Liver (tissue), 9 donors: ENCODE data around the gene SEC31A. TPM values are rescaled to one million over a fixed set of nuclear protein-coding genes. Genes with fewer than 3 reads are reported as not detected.

ENCODE experiments used
- DNase-seq: peaks from one replicate; pipeline ENCODE4 v3.0.0-alpha.2; 2017; ENCODE audit warnings: low spot score
- H3K27ac ChIP-seq, 2 donors: one replicate each; pipeline ENCODE4 v1.7.0; 2013; ENCODE audit warnings: inconsistent platforms in 2 of 2, low read length in 2 of 2, control low read depth in 1 of 2, low read depth in 1 of 2, mild to moderate bottlenecking in 1 of 2
- H3K27me3 ChIP-seq, 4 donors: one replicate each; pipeline versions ENCODE4 v1.6.1 to v1.7.0; 2013; ENCODE audit warnings: low read length in 3 of 4, inconsistent platforms in 1 of 4, mild to moderate bottlenecking in 1 of 4, moderate library complexity in 1 of 4; ENCODE audit not compliant: control insufficient read depth in 4 of 4, insufficient read depth in 4 of 4
- H3K36me3 ChIP-seq, 4 donors: one replicate each; pipeline versions ENCODE4 v1.6.1 to v1.7.0; 2013; ENCODE audit warnings: low read length in 3 of 4, mild to moderate bottlenecking in 3 of 4, low read depth in 1 of 4, moderate library complexity in 1 of 4; ENCODE audit not compliant: control insufficient read depth in 4 of 4, insufficient read depth in 3 of 4
- H3K4me1 ChIP-seq, 4 donors: one replicate each; pipeline versions ENCODE4 v1.6.1 to v1.7.0; 2013; ENCODE audit warnings: low read length in 3 of 4, mild to moderate bottlenecking in 3 of 4, moderate library complexity in 1 of 4; ENCODE audit not compliant: control insufficient read depth in 4 of 4, insufficient read depth in 4 of 4
- H3K4me3 ChIP-seq, 3 donors: one replicate each; pipeline versions ENCODE4 v1.6.1 to v1.7.0; 2013; ENCODE audit warnings: low read length in 3 of 3, control low read depth in 1 of 3, low read depth in 1 of 3, mild to moderate bottlenecking in 1 of 3
- H3K9ac ChIP-seq, 2 donors: one replicate each; pipeline ENCODE4 v1.7.0; 2013; ENCODE audit warnings: low read length in 2 of 2, mild to moderate bottlenecking in 2 of 2, moderate library complexity in 2 of 2, control low read depth in 1 of 2, low read depth in 1 of 2
- H3K9me3 ChIP-seq, 4 donors: one replicate each; pipeline versions ENCODE4 v1.6.1 to v1.7.0; 2013; ENCODE audit warnings: low read length in 3 of 4; ENCODE audit not compliant: control insufficient read depth in 4 of 4
- CTCF ChIP-seq: fragments of 150-350 bp; IDR thresholded peaks from 2 replicates; pipeline ENCODE4 v1.5.1; 2017; ENCODE audit warnings: improper control_type of control experiment, low read depth, low read length; ENCODE audit not compliant: missing input control
- EGR1 ChIP-seq, 2 donors: IDR thresholded peaks; 2 replicates each; pipeline ENCODE4 v1.6.1; 2016 to 2018; ENCODE audit warnings: antibody characterized with exemption in 2 of 2, low read depth in 2 of 2
- FOXA1 ChIP-seq: IDR thresholded peaks from 2 replicates; pipeline ENCODE4 v1.6.1; 2016; ENCODE audit warnings: antibody characterized with exemption
- FOXA2 ChIP-seq: IDR thresholded peaks from 2 replicates; pipeline ENCODE4 v1.6.1; 2016; ENCODE audit warnings: antibody characterized with exemption
- GABPA ChIP-seq, 2 donors: IDR thresholded peaks in 1 of 2; conservative IDR thresholded peaks in 1 of 2; 2 replicates each; pipeline ENCODE4 v1.6.1; 2016; ENCODE audit warnings: antibody characterized with exemption in 2 of 2, mild to moderate bottlenecking in 1 of 2, moderate library complexity in 1 of 2
- HNF4A ChIP-seq, 2 donors: conservative IDR thresholded peaks; 2 replicates each; pipeline ENCODE4 v1.6.1; 2016; ENCODE audit warnings: antibody characterized with exemption in 2 of 2, mild to moderate bottlenecking in 2 of 2
- HNF4G ChIP-seq: IDR thresholded peaks from 2 replicates; pipeline ENCODE4 v1.6.1; 2016; ENCODE audit warnings: antibody characterized with exemption
- JUND ChIP-seq, 2 donors: IDR thresholded peaks; 2 replicates each; pipeline ENCODE4 v1.6.1; 2016; ENCODE audit warnings: antibody characterized with exemption in 2 of 2
- NR2F2 ChIP-seq: IDR thresholded peaks from 2 replicates; pipeline ENCODE4 v1.6.1; 2016; ENCODE audit warnings: antibody characterized with exemption
- RAD21 ChIP-seq, 2 donors: IDR thresholded peaks; 2 replicates each; pipeline ENCODE4 v1.6.1; 2016; ENCODE audit warnings: antibody characterized with exemption in 2 of 2, mild to moderate bottlenecking in 2 of 2
- RXRA ChIP-seq, 2 donors: IDR thresholded peaks; 2 replicates each; pipeline ENCODE4 v1.6.1; 2017 to 2018; ENCODE audit warnings: antibody characterized with exemption in 2 of 2, mild to moderate bottlenecking in 1 of 2
- SP1 ChIP-seq: IDR thresholded peaks from 2 replicates; pipeline ENCODE4 v1.6.1; 2018; ENCODE audit warnings: antibody characterized with exemption, mild to moderate bottlenecking
- TAF1 ChIP-seq: conservative IDR thresholded peaks from 2 replicates; pipeline ENCODE4 v1.6.1; 2016; ENCODE audit warnings: antibody characterized with exemption, mild to moderate bottlenecking
- YY1 ChIP-seq: IDR thresholded peaks from 2 replicates; pipeline ENCODE4 v1.6.1; 2016; ENCODE audit warnings: antibody characterized with exemption, mild to moderate bottlenecking
- ZBTB33 ChIP-seq: IDR thresholded peaks from 2 replicates; pipeline ENCODE4 v1.6.1; 2016; ENCODE audit warnings: antibody characterized with exemption
- WGBS: extraction: QIAGEN DNeasy Blood & Tissue Kit; methylation state at CpG from one replicate; pipeline ENCODE4 v1.1.7; 2013; 5-methylcytosine and 5-hydroxymethylcytosine counted together
- polyA plus RNA-seq, 2 donors: library from polyadenylated mRNA; stranded (reverse) in 1 of 2; unstranded in 1 of 2; fragments of 200-250 nt in 1 of 2; fragments of >200 nt in 1 of 2; fragmentation: Nextera tagmentation in 1 of 2; extraction: Ambion mirVana in 1 of 2; gene quantifications; one replicate each; pipeline versions ENCODE4 v1.2.1 to v1.2.3, GENCODE V29; 2013 to 2015
- total RNA-seq, 2 donors: library from RNA; depleted of rRNA; stranded (reverse); fragments of >200 nt; gene quantifications; one replicate each; pipeline ENCODE4 v1.2.3, GENCODE V29; 2014
- TF ChIP-seq, protein P1 (sequence below): IDR thresholded peaks from 2 replicates; pipeline ENCODE4 v1.6.1; 2016; ENCODE audit warnings: antibody characterized with exemption
- TF ChIP-seq, protein P2 (sequence below): IDR thresholded peaks from 2 replicates; pipeline ENCODE4 v1.6.1; 2016; ENCODE audit warnings: antibody characterized with exemption, mild to moderate bottlenecking
- TF ChIP-seq, protein P3 (sequence below): IDR thresholded peaks from 2 replicates; pipeline ENCODE4 v1.6.1; 2016; ENCODE audit warnings: antibody characterized with exemption
- donor health status: healthy.
- donor health status: healthy.
- donor health status: healthy.
- donor health status: healthy.
- donor health status: healthy.

Gene SEC31A
- total and polyA plus RNA-seq, 4 donors = 79.9 to 204 (median 88.9) TPM

DNA sequence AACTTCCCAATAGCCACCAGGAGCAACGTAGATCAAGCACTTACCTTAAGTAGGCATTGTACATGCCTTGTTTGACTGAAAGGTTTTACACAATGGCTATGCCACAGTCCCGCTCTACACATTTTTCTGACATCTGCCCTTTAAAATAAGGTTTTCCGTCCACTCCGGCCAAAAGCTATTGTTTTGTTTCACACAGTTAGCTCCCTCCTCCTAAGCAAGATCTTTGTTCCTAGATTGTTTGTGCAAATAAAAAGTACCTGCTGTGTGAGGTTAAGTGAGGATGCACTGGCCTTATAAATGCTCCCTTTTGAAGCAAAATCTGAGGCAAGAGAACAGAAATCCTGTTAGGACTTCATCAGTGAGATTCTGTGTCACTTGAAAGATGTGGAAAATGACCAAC lies 104.1 kb downstream of the SEC31A start:
- H3K27me3 ChIP-seq = no peaks in the 10 kb centered on the region
- TF ChIP-seq EGR1 (IDR thresholded peaks at IDR 0.05; ENCODE audit: low read depth in 2 of 2) (no peak), FOXA2 (no peak), SP1 (no peak), FOXA1 (no peak), CTCF (no peak), NR2F2 (no peak), GABPA (IDR thresholded peaks at IDR 0.05 in 1 of 2, conservative IDR thresholded peaks at IDR 0.05 in 1 of 2) (no peak), JUND (IDR thresholded peaks at IDR 0.05) (no peak), YY1 (no peak)
- TF ChIP-seq, protein P1, sequence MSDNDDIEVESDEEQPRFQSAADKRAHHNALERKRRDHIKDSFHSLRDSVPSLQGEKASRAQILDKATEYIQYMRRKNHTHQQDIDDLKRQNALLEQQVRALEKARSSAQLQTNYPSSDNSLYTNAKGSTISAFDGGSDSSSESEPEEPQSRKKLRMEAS = no peak
- H3K36me3 ChIP-seq = no peaks in the 10 kb centered on the region
- no peaks in the 10 kb centered on the region for H3K4me1 ChIP-seq
- H3K9ac ChIP-seq = no peak overlapping the region
- no peaks in the 10 kb centered on the region for H3K9me3 ChIP-seq
- DNase-seq = no peak
- no peak overlapping the region for H3K27ac ChIP-seq
- 80% methylated on average over 4 of the region's 4 CpGs for WGBS
- no peak overlapping the region for H3K4me3 ChIP-seq

- no peak overlapping the region for H3K4me3 ChIP-seq
- DNase-seq = no peak
- no peak for TF ChIP-seq RXRA (IDR thresholded peaks at IDR 0.05)
- no peak for TF ChIP-seq ZBTB33
- no peak for TF ChIP-seq EGR1 (IDR thresholded peaks at IDR 0.05; ENCODE audit: low read depth in 2 of 2)
- TF ChIP-seq, protein P2, sequence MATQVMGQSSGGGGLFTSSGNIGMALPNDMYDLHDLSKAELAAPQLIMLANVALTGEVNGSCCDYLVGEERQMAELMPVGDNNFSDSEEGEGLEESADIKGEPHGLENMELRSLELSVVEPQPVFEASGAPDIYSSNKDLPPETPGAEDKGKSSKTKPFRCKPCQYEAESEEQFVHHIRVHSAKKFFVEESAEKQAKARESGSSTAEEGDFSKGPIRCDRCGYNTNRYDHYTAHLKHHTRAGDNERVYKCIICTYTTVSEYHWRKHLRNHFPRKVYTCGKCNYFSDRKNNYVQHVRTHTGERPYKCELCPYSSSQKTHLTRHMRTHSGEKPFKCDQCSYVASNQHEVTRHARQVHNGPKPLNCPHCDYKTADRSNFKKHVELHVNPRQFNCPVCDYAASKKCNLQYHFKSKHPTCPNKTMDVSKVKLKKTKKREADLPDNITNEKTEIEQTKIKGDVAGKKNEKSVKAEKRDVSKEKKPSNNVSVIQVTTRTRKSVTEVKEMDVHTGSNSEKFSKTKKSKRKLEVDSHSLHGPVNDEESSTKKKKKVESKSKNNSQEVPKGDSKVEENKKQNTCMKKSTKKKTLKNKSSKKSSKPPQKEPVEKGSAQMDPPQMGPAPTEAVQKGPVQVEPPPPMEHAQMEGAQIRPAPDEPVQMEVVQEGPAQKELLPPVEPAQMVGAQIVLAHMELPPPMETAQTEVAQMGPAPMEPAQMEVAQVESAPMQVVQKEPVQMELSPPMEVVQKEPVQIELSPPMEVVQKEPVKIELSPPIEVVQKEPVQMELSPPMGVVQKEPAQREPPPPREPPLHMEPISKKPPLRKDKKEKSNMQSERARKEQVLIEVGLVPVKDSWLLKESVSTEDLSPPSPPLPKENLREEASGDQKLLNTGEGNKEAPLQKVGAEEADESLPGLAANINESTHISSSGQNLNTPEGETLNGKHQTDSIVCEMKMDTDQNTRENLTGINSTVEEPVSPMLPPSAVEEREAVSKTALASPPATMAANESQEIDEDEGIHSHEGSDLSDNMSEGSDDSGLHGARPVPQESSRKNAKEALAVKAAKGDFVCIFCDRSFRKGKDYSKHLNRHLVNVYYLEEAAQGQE = no peak
- TF ChIP-seq JUND (IDR thresholded peaks at IDR 0.05) = no peak
- TF ChIP-seq YY1 = no peak
- no peak for TF ChIP-seq HNF4G
- TF ChIP-seq, protein P1 = no peak
- no peak for TF ChIP-seq SP1
- TF ChIP-seq, protein P3, sequence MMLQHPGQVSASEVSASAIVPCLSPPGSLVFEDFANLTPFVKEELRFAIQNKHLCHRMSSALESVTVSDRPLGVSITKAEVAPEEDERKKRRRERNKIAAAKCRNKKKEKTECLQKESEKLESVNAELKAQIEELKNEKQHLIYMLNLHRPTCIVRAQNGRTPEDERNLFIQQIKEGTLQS = no peak
- TF ChIP-seq RAD21 (IDR thresholded peaks at IDR 0.05) = no peak
- TF ChIP-seq HNF4A (conservative IDR thresholded peaks at IDR 0.05) = no peak
- no peak for TF ChIP-seq FOXA1
- no peak for TF ChIP-seq TAF1
- no peaks in the 10 kb centered on the region for H3K9me3 ChIP-seq
- WGBS = 67% methylated on average over 5 of the region's 5 CpGs
- no peak overlapping the region for H3K9ac ChIP-seq
- H3K4me1 ChIP-seq = no peaks in the 10 kb centered on the region
- H3K36me3 ChIP-seq = no peaks in the 10 kb centered on the region
- no peak overlapping the region for H3K27ac ChIP-seq
- H3K27me3 ChIP-seq = no peaks in the 10 kb centered on the region
These were observed 105.1 kb downstream of the SEC31A start for GRCh38 chr4:82785611-82786400.
